GM10847 (cell line): ENCODE measurements around the gene HOXC9.

ENCODE experiments used
- POLR2A ChIP-seq: IDR thresholded peaks from 2 replicates; pipeline ENCODE4 v1.6.1; 2011; ENCODE audit not compliant: insufficient read length; ENCODE audit errors: extremely low read depth

HOXC9 gene

GRCh38 chr12:54029529-54030441 lies 29.8 kb downstream of the HOXC9 start:
- no peak for TF ChIP-seq POLR2A

DNA sequence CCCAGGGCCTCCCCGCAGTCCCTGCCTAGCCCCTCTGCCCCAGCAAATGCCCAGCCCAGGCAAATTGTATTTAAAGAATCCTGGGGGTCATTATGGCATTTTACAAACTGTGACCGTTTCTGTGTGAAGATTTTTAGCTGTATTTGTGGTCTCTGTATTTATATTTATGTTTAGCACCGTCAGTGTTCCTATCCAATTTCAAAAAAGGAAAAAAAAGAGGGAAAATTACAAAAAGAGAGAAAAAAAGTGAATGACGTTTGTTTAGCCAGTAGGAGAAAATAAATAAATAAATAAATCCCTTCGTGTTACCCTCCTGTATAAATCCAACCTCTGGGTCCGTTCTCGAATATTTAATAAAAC lies 30.5 kb downstream of the HOXC9 start:
- TF ChIP-seq POLR2A = no peak

- no peak for TF ChIP-seq POLR2A
Measured at GRCh38 chr12:54030889-54031471, 31.0 kb downstream of the HOXC9 start.

- TF ChIP-seq POLR2A = no peak
Measured at GRCh38 chr12:54031480-54031879, 31.5 kb downstream of the HOXC9 start.

- TF ChIP-seq POLR2A = no peak
Measured at GRCh38 chr12:54032086-54032619, 32.2 kb downstream of the HOXC9 start.

DNA sequence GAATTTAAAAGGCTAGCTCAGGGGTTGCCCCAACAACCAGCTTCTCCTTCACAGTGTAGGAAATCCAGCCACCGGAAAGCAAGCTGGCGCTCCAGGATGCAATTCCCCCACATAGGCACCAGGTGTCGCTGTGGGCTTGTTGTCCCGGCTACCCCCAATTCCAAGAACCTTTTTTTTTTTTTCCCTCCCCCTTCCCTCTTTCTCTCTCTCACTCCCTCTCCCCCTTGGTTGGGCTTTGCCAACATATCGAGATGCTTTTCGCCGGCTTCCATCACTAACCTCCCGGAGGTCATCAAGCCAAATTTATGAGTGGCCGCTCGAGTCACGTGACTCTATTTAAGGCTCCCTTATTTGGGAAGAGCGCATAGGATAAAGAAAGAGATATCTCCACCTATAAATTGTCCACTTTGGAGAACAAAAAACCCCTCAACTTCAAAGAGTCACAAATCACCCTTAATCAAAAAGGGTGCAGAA lies 32.7 kb downstream of the HOXC9 start, which contains the start of gene HOXC5:
Gene HOXC5 (plus strand): TSS at position 424 of the 474 bp plus-strand sequence. CDS start 73 bp downstream, outside the sequence.
- TF ChIP-seq POLR2A = no peak

DNA sequence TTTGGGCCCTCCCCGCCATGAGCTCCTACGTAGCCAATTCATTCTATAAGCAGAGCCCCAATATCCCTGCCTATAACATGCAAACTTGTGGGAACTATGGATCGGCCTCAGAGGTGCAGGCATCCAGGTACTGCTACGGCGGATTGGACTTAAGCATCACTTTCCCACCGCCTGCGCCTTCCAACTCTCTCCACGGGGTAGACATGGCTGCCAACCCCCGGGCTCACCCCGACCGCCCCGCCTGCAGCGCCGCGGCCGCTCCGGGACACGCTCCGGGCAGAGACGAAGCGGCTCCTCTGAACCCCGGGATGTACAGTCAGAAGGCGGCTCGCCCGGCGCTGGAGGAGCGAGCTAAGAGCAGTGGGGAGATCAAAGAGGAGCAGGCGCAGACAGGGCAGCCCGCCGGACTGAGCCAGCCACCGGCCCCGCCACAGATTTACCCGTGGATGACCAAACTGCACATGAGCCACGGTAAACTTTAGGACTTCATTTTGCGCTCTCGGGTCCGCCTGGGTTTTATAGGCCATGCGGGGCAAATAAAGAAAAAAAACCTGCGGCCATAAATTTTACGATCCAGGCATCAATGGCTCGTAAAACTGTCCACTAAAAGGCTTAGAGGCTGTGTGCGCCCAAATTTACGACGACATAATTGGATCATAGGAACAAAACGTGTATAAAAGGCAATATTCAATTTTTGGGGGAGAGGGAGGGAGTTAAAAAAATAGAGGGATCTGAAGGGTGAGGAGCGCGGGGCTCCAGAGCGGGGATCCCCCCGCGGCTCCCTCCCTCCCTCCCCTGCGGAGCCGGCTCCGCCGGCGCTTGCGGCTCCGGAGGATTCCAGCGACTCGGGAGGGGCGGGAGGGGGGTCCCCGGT lies 33.4 kb downstream of the HOXC9 start:
- no peak for TF ChIP-seq POLR2A

DNA sequence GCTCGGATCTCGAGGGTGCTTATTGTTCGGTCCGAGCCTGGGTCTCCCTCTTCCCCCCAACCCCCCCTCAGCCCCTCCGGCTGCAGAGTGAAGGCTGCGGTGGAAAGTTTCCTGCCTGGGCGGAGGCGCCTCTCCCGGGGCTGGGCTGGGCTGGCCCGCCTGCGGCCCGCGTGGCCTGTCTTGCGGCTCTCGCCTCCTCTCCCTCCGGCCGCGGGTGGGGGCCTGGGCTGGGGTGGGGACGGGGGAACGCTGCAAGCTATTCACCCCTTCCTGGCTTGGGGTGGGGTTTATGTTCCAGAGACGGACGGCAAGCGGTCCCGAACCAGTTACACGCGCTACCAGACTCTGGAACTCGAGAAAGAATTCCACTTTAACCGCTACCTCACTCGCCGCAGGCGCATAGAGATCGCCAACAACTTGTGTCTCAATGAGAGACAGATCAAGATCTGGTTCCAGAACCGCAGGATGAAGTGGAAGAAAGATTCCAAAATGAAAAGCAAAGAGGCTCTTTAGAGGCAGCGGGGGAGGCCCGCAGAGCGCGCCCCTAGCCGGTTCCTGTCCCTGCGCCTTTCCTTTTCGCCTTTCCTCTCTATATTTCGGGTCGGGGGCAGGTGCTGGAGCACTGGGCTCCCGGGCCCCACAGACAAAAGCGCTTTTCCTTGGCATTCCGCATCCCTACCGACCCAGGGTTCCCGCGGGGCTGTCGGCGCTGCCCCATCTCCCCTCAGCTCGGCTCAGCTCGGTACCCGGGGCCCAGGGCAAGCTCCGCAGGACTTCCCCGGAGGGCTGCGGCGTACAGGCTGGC lies 34.2 kb downstream of the HOXC9 start:
- TF ChIP-seq POLR2A = no peak

GRCh38 chr12:54034785-54035310 lies 34.9 kb downstream of the HOXC9 start:
- TF ChIP-seq POLR2A = no peak

GRCh38 chr12:54035568-54036264 lies 35.8 kb downstream of the HOXC9 start:
- TF ChIP-seq POLR2A = no peak

GRCh38 chr12:54036620-54037359 lies 36.8 kb downstream of the HOXC9 start:
- no peak for TF ChIP-seq POLR2A

- no peak for TF ChIP-seq POLR2A
Measured at GRCh38 chr12:54037360-54038283, 37.7 kb downstream of the HOXC9 start.
